SIG-M5 (cell line): Measurements from ENCODE around the gene CHRNB4.

ENCODE experiments used
- DNase-seq: peaks from one replicate; lab custom pipeline; 2025; lab: John Stamatoyannopoulos, UW

CHRNB4 gene

DNA sequence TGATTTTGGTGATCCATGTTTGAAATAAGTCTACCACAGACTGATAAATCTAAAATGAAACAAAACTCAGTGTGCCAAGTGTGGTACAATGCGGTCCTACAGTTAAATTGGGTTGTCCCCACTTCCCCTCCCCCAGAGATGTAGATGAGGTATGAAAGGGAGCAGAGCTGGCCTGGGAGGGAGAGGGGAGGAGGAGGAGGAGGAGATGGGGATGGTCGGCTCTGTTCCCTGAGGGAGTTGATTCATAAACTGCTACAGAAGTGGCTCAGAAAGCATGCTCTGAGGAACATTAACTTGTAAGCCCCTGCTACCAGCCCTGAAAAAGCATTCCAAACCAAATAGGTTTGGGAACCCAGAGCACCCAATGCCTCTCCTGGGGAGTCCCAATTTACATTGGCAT, 28.0 kb upstream of the CHRNB4 start:
- no peak for DNase-seq

DNA sequence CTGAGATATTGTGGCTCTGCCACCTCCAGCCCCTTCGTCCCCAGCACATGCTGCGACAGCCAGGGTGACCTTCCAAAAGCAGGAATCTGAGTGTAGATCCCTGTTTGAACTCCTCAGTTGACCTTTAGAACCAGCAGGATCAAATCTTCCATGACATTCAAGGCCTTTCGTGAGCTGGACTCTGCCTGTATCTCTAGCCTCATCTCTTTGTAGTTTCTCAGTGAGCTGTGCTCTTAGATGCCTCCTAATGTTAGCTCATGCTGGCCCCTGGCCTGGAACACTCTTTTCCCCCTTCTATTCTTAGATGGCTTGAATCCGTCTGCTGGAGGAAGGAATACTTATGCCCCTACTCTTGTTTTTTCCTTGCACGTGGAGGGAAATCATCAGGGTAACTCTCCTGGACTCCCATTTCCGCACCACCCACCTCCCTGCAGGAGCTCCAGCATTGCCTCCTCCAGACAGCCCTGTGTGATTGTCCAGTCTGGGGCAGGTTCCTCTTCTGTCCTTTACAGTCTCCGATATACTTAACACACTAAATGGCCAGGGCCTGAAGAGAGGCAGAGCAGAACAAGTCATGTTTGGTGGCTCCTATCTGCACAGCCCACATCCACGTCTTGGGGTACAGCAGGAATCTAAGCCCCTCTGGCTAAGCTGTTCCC, 26.7 kb upstream of the CHRNB4 start:
- no peak for DNase-seq

DNA sequence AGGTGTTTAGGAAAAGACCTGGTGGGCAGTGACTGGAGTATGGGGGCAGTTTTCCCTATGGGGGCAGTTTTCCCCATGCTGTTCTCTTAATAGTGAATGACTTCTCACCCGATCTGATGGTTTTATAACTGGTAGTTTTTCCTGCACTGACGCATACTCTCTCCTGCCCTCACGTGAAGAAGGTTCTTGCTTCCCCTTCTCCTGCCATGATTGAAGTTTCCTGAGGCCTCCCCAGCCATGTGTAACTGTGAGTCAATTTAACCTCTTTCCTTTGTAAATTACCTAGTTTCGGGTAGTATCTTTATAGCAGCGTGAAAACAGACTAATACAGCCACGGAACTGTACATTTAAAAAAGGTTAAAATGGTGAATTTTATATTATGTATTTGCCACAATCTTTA, 25.0 kb upstream of the CHRNB4 start:
- DNase-seq = no peak

DNA sequence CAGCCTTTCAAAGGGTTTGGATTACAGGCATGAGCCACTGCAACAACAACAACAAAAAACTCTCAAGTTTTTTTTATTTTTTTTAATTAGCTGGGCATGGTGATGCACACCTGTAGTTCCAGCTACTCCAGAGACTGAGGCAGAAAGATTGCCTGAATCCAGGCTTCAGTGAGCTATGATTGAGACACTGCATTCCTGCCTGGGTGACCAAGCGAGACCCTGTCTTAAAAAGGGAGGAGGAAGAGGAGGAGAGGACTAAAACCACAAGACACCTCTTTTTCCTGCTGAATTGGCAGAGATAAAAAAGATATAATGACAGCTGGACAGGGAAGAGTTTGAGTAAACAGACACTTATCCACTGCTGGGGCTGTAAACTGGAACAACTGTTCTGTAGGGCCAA, 22.7 kb upstream of the CHRNB4 start:
- DNase-seq = no peak

DNA sequence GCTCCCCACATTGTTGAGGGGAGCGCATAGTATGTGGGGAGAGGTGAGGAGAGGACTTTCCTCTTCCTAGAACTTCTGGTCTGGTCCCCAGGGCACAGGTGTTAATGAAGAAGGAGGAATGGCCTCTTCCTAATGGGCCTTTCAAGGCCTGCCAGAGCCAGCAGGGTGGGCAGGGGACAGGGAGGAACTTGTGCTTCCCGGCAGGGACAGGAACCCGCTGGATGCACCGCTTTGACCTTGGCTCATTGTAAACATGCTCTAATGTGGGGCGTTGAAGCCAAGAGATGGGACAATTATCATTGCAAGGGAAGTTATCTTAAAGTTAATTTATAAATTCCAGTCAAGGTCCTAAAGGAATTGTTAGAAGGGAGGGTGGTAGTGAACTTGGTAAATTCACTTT, 21.0 kb upstream of the CHRNB4 start:
- no peak for DNase-seq

DNA sequence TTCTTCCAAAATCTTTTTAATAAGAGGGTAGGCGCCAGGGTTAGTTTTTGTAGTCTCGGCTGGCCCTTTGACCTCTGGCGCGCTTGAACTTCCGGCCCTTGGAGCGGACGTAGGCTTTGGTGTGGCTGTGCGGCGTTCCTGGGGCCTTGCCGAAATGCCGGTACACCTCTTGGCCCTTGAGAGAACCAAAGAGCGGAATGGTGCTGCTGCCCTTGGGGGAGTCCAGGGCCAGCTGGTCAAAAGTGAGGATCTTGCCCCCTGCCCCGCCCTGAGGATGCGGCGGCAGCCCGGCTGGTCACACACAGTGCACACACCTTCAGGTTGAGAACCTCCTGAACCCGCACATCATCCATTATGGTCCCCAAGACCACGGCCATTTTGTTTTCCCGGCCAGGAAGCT, 20.0 kb upstream of the CHRNB4 start:
- no peak for DNase-seq

DNA sequence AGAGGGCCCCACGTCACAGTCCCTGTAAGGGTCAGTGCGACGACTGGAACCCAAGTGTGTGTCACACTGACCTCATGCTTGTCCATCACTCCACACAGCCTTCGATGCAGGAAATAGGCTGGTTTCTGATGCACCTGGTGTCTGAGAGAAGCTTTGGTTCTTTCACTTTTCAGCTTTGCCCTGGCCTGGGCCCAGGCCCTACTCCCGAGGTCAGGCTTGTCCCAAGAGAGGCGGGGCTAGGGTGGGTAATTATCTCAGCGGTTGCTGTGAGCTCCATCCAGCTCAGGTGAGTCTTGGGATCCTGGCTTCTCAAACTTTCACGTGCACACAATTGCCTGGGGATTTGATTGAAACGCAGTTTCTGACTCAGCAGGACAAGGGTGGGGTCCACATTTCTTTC, 19.6 kb upstream of the CHRNB4 start:
- no peak for DNase-seq

DNA sequence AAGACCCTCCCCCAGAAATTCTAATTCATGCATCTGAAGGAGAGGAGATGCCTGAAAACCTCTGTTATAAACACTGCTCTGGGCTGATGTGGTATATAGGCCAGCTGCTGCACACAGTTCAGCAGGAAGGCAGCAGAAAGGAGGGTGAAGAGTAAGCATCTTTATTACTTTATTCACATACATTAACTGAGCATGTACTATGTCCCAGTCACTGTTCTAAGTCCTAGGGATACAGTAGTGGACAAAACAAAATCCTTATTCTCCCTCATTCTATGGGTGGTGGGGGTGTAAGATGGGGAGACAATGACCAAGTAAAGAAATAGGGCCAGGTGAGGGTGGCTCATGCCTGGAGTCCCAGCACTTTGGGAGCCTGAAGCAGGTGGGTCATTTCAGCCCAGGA, 17.8 kb upstream of the CHRNB4 start:
- DNase-seq = no peak

DNA sequence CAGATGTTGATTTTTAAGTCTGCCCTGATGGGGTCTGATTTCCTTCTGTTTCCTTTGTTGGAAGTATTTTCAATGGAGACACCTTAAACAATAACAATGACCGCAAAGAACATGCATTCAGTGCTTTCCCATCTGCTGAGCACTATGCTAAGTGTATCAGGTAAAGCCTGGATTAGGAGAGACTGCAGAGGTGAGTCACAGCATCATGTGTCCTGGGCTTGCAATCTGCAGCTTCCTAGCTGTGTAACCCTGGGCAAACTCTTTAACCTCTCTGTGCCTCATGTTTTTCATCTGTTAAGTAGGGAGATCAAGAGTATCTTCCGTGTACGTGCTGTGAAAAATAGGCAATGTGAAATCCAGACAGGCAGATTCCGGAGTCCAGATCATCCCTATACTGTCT, 13.3 kb upstream of the CHRNB4 start:
- no peak for DNase-seq

DNA sequence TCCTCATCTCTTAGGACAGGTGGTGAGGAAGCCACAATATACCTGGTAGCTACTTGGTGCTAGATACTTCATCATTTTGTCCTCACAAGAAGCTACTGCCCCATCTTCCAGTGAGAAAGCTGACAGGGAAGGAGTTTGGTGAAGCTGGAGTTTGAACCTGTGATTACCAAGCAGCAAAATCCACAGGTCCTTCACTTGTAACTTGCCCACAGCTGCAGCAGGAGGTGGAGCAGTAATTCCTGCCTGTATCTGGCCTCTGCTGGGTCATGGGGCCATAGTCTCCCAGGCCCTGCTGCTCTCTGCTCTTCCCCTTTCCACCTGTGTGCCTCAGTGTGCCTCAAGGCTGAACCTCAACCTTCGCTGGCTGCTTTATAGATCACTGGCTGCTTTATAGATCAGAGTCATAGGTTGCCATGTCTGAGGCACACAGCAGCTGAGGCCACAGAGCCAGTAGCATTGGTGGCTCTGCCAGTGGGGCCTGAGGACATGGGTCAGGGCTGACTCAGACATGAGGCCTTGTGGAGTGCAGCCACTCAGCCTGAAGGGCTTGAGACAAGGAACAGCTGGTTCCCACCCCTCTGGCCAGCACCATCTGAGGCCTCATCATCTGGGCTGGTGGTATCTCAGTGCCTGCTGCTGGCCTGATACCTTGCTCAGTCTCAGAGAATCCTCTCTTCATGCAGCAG, 11.1 kb upstream of the CHRNB4 start:
- DNase-seq = no peak

DNA sequence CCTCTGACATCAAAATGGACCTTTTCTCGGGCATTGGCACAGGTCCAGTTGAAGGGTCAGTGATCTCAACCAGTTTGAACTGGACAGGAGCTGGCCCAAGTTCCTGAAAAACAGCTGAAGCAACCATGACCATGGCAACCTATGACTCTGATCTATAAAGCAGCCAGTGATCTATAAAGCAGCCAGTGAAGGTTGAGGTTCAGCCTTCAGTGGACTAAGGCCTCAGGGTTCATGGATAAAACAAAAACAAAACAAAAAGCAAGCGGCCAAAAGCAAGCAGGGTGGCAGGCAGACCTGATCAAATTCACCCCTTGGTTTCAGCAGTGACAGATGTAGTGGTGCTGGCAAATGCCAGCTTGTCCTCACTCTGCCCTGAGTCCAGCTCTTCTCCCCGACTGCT, 10.0 kb upstream of the CHRNB4 start:
- DNase-seq = no peak

DNA sequence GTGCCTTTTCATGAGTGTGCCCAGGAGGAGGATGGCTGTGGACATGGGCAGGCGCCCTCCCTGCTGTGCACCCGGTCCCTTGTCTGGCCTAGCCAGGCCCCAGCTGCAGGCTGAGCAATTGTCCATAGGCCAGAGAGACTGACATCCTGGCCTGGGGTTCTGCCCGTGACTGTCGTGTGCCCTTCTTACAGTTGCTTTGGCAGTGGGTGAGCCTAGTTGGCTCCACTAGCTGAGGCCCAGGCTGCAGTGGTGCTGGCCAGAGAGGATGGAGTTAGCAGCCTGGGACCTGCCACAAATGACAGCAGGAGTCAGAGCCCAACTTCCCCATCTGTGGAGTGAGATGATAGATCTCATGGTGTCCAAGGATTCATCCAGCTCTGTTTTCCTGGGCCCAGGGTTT, 9.0 kb upstream of the CHRNB4 start:
- DNase-seq = no peak

DNA sequence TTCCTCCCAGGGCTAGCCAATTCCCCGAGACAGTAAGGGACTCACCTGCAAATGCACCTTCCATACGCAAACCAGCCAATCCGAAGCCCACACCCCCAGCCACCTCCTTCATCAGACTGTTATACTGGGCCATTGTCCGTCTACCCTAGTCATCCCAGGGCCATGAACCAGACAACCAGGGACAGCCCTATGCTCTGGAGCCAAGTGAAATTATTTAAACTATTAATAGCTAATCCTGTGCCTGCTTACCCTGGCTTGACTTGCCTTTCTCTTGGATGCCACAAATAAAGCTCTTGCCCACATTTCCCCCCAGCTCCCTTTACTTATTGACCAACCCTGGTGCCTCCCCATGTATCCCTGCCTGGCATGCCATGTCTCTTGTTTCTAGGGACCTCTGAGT, 4.0 kb upstream of the CHRNB4 start:
- DNase-seq = no peak

DNA sequence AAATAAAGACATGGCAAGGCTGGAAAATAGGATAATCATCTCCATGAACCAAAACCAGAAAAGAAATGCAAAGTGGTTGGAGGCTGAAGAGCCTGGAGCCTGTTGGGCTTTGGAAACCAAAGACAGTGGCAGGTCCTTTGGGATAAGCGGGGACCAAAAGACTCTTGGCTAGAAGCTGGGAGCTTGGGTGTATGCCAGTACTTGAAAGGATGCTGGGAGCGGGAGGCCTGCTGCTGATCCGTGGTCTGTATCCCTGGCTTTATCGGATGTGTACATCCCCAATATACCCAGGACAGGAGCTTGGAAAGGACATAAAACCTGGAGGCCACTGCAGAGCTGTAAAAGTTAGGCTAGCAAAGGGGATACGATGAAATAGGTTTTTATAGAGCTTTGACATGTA, 1.3 kb upstream of the CHRNB4 start:
- DNase-seq = no peak

DNA sequence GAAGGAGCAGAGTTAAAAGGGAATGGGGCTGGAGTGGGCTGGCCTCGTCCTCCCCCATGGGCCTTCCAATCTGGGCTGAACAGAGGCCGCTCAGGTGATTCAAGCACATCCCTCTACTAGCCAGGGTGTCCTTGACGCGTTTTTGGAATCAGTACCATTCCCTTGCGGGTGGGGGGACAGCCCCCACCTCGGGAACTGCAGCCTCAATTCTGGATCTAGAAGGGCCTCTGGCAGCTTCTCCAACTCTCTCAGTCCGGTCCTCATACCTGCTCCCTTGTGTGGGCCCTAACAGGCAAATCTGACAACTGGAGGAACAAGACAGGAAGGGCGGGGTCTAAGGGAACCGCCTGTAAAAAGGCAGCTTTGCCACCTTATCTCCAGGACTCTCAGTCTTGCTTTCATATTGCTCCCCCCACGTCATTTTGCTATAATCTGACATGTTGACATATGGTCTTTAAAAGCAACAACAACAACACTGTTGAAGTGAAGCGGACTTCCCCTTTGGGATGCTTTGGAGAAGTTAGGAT, 802 bp upstream of the CHRNB4 start:
- no peak for DNase-seq

DNA sequence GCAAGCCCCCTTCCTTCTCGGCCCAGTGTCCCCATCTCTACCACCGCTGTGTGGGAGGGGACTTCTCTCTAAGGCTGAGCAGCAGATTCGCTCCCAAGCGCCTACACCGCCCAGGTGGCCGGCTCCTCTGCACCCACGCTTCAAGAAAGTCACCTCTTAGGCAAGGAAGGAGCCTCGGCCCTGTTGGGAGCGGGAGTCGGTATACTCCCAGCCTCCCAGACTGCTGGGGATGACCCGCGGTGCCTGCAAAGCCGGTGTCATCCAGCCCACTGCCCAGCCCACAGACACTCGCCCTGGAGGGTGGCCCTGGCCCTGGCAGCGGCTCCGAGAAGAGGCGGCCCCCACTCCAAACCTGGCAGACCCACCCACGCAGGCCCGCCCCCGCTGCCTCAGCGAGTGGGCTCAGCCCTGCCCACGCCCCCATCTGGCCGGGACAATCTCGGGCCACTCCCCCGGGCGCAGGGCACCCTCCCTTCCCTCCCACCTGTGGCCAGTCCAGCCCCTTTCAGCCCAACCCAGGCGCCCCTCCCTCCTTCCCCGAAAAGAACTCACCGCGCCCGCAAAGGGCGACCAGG, 396 bp downstream of the CHRNB4 start:
- DNase-seq = no peak

DNA sequence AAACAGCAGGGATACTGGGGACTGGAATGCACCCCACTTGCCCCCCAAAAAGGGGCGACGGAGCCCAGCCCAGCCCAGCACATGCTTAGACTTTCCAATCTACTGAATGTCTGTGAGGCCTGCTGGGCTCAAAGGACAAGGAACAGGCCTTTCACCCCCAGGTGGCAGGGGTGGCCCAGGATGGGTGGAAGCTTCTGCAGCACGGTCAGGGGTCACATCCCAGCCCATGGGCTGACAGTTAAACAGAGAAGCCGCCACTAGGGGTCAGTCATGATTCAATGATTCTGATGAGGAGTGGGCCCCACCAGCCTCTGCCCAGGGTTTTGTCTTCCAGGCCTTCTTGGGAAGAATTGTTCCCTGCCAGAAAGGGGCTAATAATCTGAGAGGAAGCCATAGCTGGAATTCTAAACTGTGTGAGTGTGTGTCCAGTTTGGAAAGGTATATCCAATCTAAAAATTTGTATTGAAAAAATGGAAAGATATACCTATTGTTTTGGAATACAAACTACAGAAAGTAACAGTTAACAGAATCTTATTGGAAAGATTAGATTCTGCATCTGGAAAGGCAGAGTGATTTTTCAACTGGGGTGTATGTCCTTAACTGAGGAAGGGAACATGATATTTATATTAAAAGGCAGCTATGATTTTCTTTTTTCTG, 2.2 kb downstream of the CHRNB4 start:
- no peak for DNase-seq

DNA sequence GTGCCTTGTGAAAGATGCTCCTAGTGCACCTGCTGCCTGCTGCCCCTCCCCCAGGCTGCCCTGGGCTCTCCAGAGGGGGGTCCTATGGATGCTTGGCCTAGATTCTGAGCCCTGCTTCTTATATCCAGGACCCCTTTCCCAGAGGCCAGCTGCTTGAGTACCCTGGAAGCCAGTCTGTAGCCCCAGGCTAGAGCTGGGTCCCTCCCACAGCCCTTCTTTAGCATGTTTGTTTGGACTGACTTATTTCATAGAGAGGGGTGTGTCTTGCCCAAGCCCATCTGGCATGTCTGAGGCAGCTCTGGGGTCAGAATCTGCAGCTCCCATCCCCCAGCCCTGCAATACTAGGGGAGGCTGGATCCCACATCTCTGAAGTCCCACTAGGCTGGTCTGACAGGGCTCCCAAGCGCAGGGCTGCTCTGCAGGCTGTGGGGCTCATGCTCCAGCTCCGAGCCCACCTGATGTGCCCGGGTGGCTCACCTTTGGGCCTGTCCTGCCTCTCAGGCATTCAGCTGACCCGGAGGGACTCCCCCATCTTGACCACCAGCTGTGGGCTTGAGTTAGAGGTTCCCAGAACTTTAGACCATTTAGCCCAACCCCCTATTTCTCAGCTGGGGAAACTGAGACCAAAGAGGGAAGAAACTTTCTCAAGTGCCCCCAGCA, 3.1 kb downstream of the CHRNB4 start:
- no peak for DNase-seq

DNA sequence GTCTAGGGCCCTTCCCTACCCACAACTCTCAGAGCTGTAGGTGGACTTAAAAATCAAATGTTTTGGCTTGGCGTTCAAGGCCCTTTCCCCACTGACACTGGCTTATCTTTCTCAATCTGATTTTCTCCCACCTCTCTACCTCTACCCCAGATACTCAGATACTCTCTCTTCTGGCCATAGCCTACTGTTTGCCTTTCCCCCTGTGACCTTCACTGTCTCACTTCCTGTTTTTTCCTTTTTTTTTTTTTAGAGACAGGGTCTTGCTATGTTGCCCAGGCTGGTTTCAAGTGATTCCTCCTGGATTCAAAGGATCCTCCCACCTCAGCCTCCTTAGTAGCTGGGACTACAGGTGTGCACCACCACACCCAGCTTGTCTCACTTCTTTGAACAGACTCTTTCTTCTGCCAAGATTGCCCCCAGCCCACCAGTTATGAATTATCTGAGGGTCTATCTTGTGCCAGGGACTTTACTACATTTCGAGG, 4.6 kb downstream of the CHRNB4 start:
- no peak for DNase-seq

DNA sequence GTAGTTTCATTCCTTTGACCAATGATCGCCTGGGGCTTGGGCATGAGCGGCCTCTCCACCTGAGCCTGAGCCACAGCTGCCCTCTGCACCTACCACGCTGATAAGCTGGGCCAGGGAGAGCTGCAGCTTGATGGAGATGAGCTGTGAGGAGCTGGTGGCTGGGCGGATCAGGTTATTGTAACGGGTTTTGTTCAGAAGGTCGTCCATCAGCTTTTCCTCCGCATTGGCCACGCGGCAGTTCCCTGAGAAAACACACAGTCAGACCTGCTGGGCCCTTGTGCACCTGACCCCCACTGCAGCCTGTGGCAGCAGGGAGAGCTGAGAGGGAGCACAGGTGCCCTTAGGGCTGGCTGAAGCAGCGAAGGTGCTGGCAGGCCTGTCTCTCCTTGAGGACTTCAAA, 5.7 kb downstream of the CHRNB4 start:
- no peak for DNase-seq

DNA sequence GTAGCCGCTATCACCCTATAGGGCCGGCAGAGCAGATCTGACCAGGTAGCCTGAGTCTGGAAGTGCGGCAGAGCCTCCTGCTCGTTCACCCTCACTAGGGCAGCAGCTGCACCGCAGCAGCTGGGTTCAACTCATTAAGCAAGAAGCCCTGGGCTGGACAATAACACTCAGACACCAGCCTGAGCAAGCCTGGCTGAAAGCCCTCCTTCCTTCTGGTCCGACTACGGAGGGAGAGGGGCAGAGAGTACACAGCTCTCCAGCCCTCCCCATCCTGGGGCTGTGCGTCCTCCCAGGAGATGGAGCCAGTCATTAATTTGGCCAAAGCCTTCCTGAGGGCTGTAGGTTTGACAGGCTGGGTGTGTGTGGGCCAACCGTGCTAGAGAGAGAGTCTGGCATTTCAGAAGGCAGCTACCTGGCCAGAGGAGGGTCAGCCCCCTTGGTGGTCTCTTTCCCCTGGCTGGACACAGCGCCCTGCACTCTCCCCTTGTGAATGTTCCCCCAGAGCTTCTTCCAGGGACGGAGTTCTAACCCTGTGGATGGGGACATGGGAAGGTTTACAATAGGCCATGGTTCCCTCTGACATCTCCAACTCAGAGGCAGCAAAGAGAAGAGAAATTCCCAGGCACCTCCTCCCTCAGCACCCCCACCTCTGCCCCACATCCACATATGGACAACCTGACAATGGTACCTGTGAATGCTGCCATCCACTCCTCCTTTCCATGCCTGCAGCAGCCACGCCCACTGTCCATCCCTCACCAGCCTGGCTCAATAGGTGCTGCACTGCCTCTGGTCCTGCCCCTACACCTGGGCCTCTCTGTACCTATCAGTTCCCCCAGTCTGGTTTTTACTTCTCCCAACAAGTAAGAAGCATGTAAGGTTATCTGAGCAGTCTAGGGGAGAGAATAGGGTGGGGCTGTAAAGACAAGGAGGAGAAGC, 6.5 kb downstream of the CHRNB4 start:
- DNase-seq = no peak
